NCI-H345 treated with DMSO at 0.1 percent for 48 hours (cell line): ENCODE data around the gene PRDX2.

ENCODE experiments used
- DNase-seq: peaks from one replicate; lab custom pipeline; 2025; ENCODE audit not compliant: unreplicated experiment; lab: John Stamatoyannopoulos, UW

Gene PRDX2

GRCh38 chr19:12782174-12782423 is 19.5 kb downstream of the PRDX2 start:
- DNase-seq, result no peak

DNA sequence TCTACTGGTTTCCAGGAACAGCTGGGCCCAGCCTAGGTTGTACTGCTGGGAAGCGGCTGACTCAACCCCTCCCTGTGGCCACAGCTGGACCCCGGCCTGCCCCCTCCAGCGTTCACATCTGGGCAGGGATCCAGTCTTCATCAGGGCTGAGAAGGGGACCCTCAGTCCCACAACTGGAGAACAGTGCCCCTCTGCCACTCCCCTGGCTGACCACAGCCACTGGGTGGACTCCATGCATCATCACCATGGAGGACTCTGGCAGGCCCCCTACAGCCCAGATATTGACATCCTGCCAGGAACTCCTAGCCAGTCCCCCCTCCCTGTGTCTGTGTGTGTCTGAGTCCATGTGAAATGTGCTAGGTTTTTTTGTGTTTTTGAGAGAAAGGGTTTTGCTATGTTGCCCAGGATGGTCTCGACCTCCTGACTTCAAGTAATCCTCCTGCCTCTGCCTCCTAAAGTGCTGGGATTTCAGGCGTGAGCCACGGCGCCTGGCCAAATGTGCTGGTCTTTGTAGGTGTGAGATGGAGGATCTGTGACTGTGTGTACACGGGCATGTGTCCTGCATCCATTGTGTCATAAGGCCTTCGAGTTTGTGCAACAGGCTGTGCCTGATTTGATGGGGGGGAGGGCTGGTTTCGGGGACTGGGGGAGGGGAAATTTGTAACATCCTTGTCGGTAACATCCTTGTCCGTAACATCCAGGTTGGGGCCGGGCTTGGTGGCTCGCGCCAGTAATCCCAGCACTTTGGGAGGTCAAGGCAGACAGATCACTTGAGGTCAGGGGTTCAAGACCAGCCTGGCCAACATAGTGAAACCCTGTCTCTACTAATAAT is 22.2 kb downstream of the PRDX2 start:
- DNase-seq, result no peak

DNA sequence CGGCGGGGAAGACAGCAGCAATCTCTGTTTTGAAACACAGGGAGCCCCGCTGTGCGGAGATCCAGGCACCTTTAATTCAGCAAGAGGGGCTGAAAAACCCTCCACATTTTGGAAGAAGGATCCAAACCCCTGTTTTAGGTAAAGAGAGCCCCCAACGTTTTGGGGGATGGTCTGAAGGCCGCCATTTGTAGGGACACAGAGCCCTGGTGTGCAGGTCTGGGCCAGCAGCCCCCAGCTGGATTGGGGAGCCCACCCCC is 22.8 kb downstream of the PRDX2 start:
- no peak for DNase-seq

GRCh38 chr19:12778017-12778904 is 23.3 kb downstream of the PRDX2 start:
- no peak for DNase-seq

DNA sequence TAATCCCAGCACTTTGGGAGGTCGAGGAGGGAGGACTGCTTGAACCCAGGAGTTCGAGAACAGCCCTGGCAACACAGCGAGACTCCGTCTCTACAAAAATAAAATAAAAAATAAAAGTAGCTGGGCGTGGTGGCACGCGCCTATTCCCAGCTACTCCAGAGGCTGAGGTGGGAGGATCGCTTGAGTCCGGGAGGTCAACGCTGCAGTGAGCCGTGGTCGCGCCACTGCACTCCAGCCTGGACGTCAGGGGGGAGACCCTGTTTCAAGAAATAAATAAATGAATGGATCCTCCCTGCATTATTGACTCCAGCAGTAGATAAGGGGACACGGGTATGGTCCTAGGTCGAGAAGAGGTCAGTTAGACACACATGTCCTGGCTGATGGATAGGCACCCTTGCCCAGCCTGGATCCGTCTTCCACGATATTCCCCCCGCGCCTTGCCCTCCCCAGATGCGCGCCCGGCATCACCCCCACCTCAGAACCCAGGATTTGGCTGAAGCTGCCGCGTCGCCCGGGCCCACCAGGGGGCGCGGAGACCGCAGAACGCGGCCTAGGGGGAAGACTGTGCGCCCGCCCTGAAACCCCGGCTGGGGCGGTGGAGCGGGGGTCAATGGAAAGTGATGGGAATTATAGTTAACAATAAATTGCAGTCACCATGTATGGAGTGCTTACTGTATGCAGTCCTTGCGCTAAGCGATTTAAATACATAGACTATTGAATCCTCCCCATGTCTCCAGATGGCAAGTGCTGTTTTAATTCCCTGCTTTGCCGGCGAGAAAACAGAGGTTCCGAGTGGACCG is 24.2 kb downstream of the PRDX2 start:
- DNase-seq, result no peak

DNA sequence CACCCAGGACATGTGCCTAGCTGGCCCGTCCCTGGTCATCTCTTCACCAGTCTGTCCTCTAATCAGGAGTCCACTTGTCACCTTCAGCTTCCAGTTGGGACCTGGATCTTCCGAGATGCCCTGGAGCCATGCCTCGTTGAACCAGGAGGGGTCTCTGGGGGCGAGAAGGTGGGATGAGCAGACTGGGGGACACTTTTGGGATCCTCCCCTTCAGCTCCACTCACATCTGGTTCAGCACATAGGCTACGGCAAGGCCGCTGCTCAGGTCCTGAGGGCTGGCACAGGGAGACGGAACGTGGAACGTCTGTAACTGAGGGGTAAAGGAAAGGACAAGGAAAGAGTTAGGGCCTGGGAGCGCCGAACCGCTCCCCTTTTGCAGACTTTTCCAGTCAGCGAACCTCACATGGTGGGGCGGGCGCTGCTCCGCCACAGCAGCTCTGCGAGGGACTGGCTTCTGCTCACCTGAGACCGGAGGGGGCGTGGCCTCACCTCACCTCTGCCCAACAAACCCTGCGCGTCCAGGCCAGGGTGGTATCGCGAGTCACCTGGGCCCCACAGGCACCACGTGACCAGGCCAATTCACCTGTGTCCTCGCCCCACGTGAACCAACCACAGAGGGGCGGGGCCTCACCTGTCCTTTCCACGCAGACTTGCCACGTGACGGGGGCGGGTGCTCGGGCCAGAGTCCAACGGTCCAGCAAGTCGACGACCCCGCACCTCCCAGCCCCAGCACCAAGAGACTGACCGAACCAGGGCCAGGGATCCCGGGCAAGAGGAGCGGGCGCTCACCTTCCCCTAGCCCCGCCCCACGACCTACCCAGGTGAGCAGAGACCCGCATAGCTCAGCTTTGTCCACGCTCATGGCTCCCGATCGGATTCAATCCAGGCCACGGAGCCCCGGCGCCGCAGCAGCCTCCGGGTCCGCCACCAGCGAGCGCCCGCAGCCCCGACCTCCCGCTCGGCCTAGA is 26.7 kb downstream of the PRDX2 start, which contains the start of gene HOOK2:
Gene HOOK2 (minus strand): TSS at position 965 of the 968 bp plus-strand sequence. CDS start 103 bp downstream, at position 862.
- DNase-seq, result peak; percentile 24

DNA sequence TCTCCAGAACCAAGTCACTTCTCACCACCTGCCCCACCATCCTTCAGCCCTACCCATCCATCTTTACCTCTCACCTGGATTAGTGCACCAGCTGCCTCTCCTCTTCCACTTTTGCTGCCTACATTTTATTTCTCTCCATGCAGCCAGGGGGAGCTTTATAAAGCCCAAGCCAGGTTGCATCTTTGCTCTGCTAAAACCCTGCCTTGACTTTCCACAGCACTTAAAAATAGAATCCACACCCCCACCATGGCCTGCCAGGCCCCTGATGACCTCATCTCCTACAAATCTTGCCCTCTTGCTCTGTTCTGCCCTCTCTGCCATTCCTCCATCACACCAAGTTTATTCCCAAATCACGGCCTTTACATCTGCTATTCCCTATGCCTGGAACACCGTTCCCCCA is 28.0 kb downstream of the PRDX2 start:
- DNase-seq, result no peak

DNA sequence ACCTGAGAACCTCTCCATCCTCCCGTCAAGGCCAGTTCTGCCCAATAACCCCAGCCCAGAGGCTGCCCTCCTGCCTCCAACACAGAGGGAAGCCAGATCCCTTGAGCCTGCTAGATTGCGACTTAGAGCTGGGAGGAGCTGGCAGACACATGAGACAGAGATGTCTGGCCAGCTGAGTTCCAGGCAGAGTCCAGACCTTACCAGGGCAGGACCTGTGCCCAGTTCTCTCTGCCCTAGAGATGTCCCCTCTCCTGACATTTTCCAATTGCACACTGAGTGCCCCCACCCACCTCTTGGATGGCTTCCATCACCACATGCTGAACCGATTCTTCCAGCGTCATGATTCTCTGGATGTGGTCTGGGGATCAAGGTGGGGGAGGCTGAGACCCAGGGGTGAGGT is 29.3 kb downstream of the PRDX2 start:
- no peak for DNase-seq

DNA sequence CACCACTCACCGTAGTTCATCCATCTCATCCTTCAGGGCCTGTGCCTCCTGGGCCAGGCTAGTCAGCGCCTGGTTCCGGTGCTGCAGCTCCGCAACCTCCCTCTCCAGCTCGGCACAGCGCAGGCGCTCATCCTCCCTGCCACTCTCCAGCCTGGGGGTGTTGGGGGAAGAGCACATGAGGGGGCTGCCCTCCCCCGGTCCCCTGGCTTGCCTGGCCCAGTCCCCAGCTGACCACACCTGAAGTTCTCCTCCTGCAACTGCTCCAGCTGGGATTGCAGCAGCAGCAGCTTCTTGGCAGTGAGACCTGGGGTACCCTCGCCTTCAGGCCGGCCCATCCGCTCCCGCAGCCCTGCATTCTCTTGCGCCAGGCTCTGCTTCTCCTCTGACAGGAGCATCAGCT is 30.7 kb downstream of the PRDX2 start:
- DNase-seq, result no peak

DNA sequence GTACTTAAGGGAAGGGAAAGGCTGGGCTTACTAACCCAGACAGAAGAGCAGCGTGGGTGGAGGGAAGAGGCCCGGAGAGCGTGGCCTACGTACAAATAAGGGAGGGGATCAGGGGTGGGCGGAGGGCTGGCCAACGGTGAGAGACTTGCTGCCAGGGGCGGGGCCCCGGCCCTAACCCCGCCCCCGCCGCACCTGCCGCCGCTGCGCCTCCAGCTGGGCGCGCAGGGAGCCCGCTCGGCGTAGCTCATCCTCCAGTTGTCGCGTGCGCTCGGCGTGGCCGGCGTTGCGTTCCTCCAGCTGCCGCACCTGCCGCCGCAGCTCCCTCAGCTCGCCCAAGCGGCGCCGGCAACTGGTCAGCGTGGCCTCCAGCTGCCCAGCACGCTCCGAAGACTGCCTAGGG is 31.9 kb downstream of the PRDX2 start:
- DNase-seq, result no peak

DNA sequence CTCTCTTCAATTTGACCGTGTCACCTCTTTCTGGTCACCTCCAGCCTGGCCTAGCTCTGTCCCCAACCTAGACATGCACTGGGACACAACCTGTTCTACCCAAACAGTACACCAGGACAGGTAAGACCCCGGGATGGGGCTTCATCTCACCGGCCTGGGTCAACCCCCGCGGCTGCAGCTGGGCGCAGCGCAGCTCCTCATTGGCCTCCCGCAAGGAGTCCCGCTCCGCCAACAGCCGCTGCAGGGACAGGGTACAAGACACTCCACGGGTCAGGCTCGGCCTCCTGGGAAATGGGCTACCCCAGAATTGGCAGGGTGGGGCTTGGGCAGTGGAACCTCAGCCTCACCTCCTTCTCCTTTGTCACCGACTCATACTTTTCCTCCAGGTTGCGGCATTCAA is 33.9 kb downstream of the PRDX2 start:
- no peak for DNase-seq

- DNase-seq, result no peak
Measured at GRCh38 chr19:12767150-12767549, 34.5 kb downstream of the PRDX2 start.

DNA sequence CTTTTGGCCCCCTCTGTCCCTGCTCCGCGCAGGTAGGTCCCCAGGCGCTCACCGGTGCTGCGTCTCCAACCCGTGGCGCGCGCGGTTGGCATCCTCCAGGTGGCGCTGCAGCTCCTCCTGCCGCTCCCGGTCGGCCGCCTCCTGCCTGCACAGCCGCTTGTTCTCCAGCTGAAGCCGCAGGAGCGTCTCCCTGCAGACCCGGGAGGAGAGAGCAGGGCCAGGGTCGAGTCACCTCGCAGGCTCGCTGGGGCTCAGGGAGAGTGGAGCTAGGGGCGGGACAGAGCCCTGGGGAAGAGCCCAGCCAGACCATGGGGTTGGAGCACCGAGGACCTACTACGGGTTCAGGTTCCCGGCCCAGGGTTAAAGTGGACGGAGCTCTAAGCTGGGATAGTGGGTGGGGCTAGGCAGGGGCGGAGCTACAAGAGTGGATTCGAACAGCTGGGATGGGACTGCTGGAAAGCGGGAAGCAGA is 35.5 kb downstream of the PRDX2 start:
- DNase-seq, result no peak

DNA sequence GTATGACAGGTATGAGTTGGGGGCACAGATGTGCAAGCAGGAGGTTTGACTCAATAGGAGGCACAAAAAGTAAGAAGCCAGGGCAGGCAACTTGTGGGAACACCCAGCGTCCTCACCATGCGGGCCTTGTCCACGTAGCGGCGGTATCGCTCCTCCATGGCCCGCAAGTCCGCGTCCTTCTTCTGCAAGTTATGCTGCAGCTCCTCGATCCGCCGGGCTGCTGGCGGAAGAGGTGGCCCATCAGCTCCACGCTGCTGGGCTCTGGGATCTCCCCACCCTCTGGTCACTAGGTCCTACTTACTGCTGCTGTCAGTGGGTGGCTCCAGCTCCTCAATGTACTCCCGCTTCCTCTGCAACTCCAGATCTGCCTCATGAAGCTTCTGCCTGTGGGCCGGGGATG is 36.9 kb downstream of the PRDX2 start:
- DNase-seq, result no peak

DNA sequence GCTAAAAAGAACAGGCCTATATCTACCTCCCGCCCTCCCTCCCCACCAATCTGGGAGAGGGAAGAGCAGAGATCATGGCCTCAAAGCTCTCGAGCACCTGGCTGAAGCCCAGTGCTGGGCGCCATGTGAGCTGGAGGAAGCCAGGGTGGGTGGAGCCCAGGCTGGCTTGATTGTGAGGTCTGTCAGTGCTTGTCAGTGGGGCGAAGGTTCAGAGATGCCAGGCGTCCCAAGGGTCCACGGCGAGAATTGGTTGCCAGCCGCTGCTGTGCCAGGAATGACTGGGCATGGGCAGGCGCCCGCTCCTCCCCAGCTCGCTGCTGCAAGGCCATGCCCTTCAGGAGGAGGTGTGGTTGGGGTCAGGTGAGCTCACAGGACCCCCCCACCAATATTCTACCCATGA is 38.5 kb downstream of the PRDX2 start:
- DNase-seq, result no peak

DNA sequence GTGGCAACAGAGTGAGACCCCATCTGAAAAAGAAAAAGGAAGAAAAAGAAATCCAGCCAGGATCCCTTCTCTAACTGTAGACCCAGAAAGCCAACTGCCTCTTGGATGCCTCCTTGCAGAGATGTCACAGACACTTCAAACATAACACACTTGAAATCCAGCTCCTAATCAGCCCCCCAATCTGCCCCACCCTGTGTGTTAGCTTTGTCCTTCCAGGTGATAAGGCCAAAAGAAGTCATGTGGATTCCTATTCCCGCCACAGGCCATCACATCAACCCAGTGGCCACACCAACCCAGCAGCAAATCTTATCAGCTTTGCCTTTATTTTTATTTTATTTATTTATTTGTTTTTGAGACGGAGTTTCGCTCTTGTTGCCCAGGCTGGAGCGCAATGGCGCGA is 41.9 kb downstream of the PRDX2 start:
- DNase-seq, result no peak

DNA sequence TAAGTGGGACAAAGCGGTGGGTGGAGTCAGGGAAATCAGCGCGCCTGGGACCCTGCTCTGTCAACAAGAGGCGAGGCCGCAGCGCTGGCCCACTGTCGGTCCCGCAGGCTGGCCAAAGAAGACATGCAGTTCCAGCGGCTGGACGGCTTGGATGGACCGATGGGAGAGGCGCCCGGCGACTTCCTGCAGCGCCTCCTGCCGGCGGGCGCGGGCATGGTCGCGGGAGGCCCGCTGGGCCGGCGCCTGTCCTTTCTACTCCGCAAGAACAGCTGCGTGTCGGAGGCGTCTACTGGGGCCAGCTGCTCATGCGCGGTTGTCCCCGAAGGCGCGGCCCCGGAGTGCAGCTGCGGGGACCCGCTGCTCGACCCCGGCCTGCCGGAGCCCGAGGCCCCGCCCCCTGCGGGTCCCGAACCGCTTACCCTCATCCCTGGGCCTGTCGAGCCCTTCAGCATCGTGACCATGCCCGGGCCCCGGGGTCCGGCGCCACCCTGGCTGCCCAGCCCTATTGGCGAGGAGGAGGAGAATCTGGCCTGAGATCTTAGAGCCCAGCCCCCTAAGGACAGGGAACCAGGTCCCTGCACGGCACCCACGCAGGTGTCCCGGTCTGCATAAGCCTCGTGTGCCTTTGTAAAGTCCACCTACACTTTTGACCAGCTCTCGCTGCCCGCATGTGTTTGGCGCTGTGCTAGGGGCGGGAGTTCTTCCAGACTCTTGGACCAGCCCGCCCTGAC is 43.9 kb downstream of the PRDX2 start:
- no peak for DNase-seq

GRCh38 chr19:12756150-12756883 is 45.3 kb downstream of the PRDX2 start:
- DNase-seq, result no peak

GRCh38 chr19:12754465-12755196 is 47.0 kb downstream of the PRDX2 start:
- no peak for DNase-seq
